HepG2 (cell line): Measurements from ENCODE around the gene KCNK7. TPM values are rescaled to one million over a fixed set of nuclear protein-coding genes. Genes with fewer than 3 reads are reported as not detected.

Experiments used
- ATAC-seq: fragments of 200-7000 bp; cut with Tn5 transposase; 3 replicates; pipeline ENCODE4 v1.9.1; 2020; ENCODE audit warnings: mild to moderate bottlenecking, moderate library complexity
- BruUV-seq: library from RNA; stranded (reverse); fragments of 400-500 nt; replicated peaks from 2 replicates; lab custom pipeline; 2021; lab: Mats Ljungman, UMichigan
- CTCF ChIA-PET: fragments of 300-600 bp; formaldehyde crosslinking; extraction: SDS; loops from one replicate; lab custom pipeline; 2021; ENCODE audit warnings: low total read pairs, inconsistent platforms, low intra/inter-chr PET ratio; lab: Yijun Ruan, JAX
- POLR2A ChIA-PET: fragments of 350-600 bp; sonication (Branson Sonifier 250); formaldehyde crosslinking; loops from one replicate; lab custom pipeline; 2020; ENCODE audit warnings: antibody characterized with exemption, inconsistent platforms; lab: Yijun Ruan, JAX
- DNase-seq: peaks from one replicate; pipeline ENCODE4 v3.0.0-alpha.2; 2015; ENCODE audit warnings: low spot score
- FAIRE-seq: peaks from 3 replicates; lab custom pipeline; 2011; peaks lifted over from hg19 to GRCh38; lab: Jason Lieb, UNC
- H2AFZ ChIP-seq: one replicate; pipeline ENCODE4 v1.6.1; 2011; ENCODE audit warnings: low read length, inconsistent platforms
- H3K27ac ChIP-seq: fragments of 300-600 bp; 3 replicates; pipeline ENCODE4 v1.8.0; 2011; ENCODE audit warnings: mixed run types, mild to moderate bottlenecking, mixed read lengths, low read length, inconsistent platforms; ENCODE audit not compliant: insufficient read depth; ENCODE audit errors: extremely low read length
- H3K27me3 ChIP-seq, 2 experiments: fragments of 200-600 bp in 1 of 2; 2 replicates in 1 of 2; 3 replicates in 1 of 2; pipeline versions ENCODE4 v1.6.0 to v1.8.0; 2011; ENCODE audit warnings: low read length in 2 of 2, mild to moderate bottlenecking in 2 of 2, moderate library complexity in 2 of 2, inconsistent platforms in 1 of 2; ENCODE audit not compliant: insufficient read depth in 2 of 2, control insufficient read depth in 1 of 2
- H3K36me3 ChIP-seq, 2 experiments: fragments of 200-600 bp in 1 of 2; replicated peaks in 1 of 2; 2 replicates in 1 of 2; 3 replicates in 1 of 2; pipeline versions ENCODE4 v1.5.1 to v1.8.0; 2011; ENCODE audit warnings: low read length in 2 of 2, inconsistent platforms in 1 of 2; ENCODE audit not compliant: insufficient read depth in 2 of 2, control insufficient read depth in 1 of 2
- H3K4me1 ChIP-seq: 2 replicates; pipeline ENCODE4 v1.5.1; 2012; ENCODE audit warnings: low read length, inconsistent platforms; ENCODE audit not compliant: insufficient read depth
- H3K4me2 ChIP-seq: 2 replicates; pipeline ENCODE4 v1.6.0; 2011; ENCODE audit warnings: low read depth, low read length, inconsistent platforms
- H3K4me3 ChIP-seq, 3 experiments: fragments of 200-600 bp in 1 of 3; sonication (generic), shearing (Covaris generic) in 1 of 3; replicated peaks in 1 of 3; 2 replicates each; pipeline ENCODE4 v1.5.1; 2011 to 2016; ENCODE audit warnings: low read length in 3 of 3, inconsistent platforms in 2 of 3, low read depth in 2 of 3, mild to moderate bottlenecking in 2 of 3, control low read depth in 1 of 3, mixed read lengths in 1 of 3; ENCODE audit not compliant: insufficient read depth in 1 of 3
- H3K79me2 ChIP-seq: one replicate; pipeline ENCODE4 v1.6.1; 2011; ENCODE audit warnings: low read length, inconsistent platforms; ENCODE audit not compliant: insufficient read depth
- H3K9ac ChIP-seq: 2 replicates; pipeline ENCODE4 v1.6.0; 2011; ENCODE audit warnings: mild to moderate bottlenecking, low read depth, low read length, inconsistent platforms; ENCODE audit not compliant: insufficient read depth
- H3K9me3 ChIP-seq: 2 replicates; pipeline ENCODE4 v1.5.1; 2012; ENCODE audit warnings: mild to moderate bottlenecking, low read length
- H4K20me1 ChIP-seq: 2 replicates; pipeline ENCODE4 v1.6.0; 2011; ENCODE audit warnings: inconsistent platforms, mild to moderate bottlenecking, low read length, moderate library complexity; ENCODE audit not compliant: insufficient read depth
- MTERF4 ChIP-seq: sonication (generic); formaldehyde crosslinking; IDR thresholded peaks from 2 replicates; pipeline ENCODE4 v1.8.0; 2023; ENCODE audit warnings: mild to moderate bottlenecking, missing genetic modification reagents
- RBM39 ChIP-seq: fragments of 200-400 bp; formaldehyde crosslinking; IDR thresholded peaks from one replicate; pipeline ENCODE4 v1.6.1; 2018; ENCODE audit warnings: antibody characterized with exemption, mild to moderate bottlenecking, low read depth, low read length; ENCODE audit not compliant: poor library complexity, severe bottlenecking
- ZNF24 ChIP-seq: fragments of 450-650 bp; IDR thresholded peaks from 2 replicates; pipeline ENCODE4 v1.6.1; 2017; ENCODE audit warnings: antibody characterized with exemption, mild to moderate bottlenecking
- WGBS: methylation state at CpG from one replicate; pipeline ENCODE4 v1.1.6; 2017; ENCODE audit warnings: low lambda C conversion rate; 5-methylcytosine and 5-hydroxymethylcytosine counted together
- in situ Hi-C: cut with HindIII; loops from 2 replicates; pipeline ENCODE4 v1.10.0; 2017; ENCODE audit warnings: low pct_unique_long_range_greater_than_20kb; ENCODE audit not compliant: extremely low pct_ligation_motif_present
- intact Hi-C: fragments of 100-400 bp; cut with micrococcal nuclease; formaldehyde crosslinking; loops from one replicate; pipeline ENCODE4 v1.10.0; 2022; ENCODE audit not compliant: unreplicated experiment
- polyA plus RNA-seq, 8 experiments: library from polyadenylated mRNA; depleted of rRNA in 3 of 8; stranded (reverse) in 7 of 8; unstranded in 1 of 8; fragments of >200 nt; fragmentation: Illumina TruSeq in 4 of 8; extraction: Trizol in 4 of 8; gene quantifications; 2 replicates each; pipeline versions ENCODE4 v1.2.1 to v1.2.3, GENCODE V29; 2011 to 2016; ENCODE audit warnings: low read depth in 4 of 8, missing spikeins in 1 of 8, mixed read lengths in 1 of 8; ENCODE audit not compliant: insufficient read depth in 1 of 8
- total RNA-seq, 5 experiments: library from RNA; depleted of rRNA; stranded (reverse); fragments of >200 nt; fragmentation: Illumina TruSeq; extraction: Trizol; gene quantifications; 2 replicates each; pipeline ENCODE4 v1.2.3, GENCODE V29; 2016; ENCODE audit warnings: low read depth in 1 of 5

The KCNK7 gene
- total and polyA plus RNA-seq, 2 of the 13 experiments (the other 11 are each of a cell fraction or from before 2014, with no cell fraction given) = 0.11 TPM; not detected in 1

GRCh38 chr11:65573391-65574079 is 22.1 kb downstream of the KCNK7 start:
- DNase-seq = no peak

More at GRCh38 chr11:65573391-65574079, 22.1 kb downstream of the KCNK7 start:
- in situ Hi-C loops (no loop called here), intact Hi-C loops (no loop called here)
- Histone ChIP-seq H3K4me3 (peak overlapping the region in 1 of 3 experiments; percentile 77; a peak in 1 of 6 replicates), H3K9ac (no peak overlapping the region), H3K4me2 (no peak overlapping the region), H4K20me1 (no peaks in the 10 kb centered on the region; the same call in 1 of the 2 replicates), H2AFZ (no peak overlapping the region), H3K27me3 (no peaks in the 10 kb centered on the region; a peak in 1 of 5 replicates), H3K9me3 (no peaks in the 10 kb centered on the region), H3K27ac (no peak overlapping the region), H3K79me2 (peaks cover 25% of the 10 kb centered on the region), H3K36me3 (peaks cover 3 to 5% of the 10 kb centered on the region in 2 experiments; a peak in 2 of 5 replicates), H3K4me1 (peaks cover 63% of the 10 kb centered on the region)
- POLR2A ChIA-PET = interaction anchor here (1.8 kb wide), 1 partner anchor 13 kb away, joined by 8 read pairs; no protein-coding TSS in a partner anchor
- CTCF ChIA-PET = interaction anchor here (1.8 kb wide), 1 partner anchor 15 kb away, joined by 16 read pairs; no protein-coding TSS in a partner anchor
- TF ChIP-seq ZNF24 (no peak), RBM39 (peak; percentile 31), MTERF4 (CRISPR knock-in tag) (0 out of 2 replicates have a peak, but pooled peaks have one; percentile 27)
- FAIRE-seq = no peak
- 96% methylated on average over 19 of the region's 22 CpGs for WGBS
- no peak for ATAC-seq
- BruUV-seq = no TSS peak
